Adrenal gland (tissue), 12 donors: ENCODE data around the gene MYADM. TPM values are rescaled to one million over a fixed set of nuclear protein-coding genes. Genes with fewer than 3 reads are reported as not detected.

Experiments
- DNase-seq, 7 donors: peaks; one replicate each; pipeline ENCODE4 v3.0.0-alpha.2; 2019 to 2020
- H3K27ac ChIP-seq, 5 donors: fragments of 200-600 bp; sonication (generic) in 4 of 5; 1 replicate in 3 of 5; 2 replicates in 2 of 5; pipeline versions ENCODE4 v1.5.1 to v1.8.0; 2016 to 2020; ENCODE audit warnings: mild to moderate bottlenecking in 1 of 5
- H3K27me3 ChIP-seq: fragments of 200-600 bp; 2 replicates; pipeline ENCODE4 v1.8.0; 2021
- H3K36me3 ChIP-seq, 2 donors: fragments of 200-600 bp; replicated peaks in 1 of 2; 1 replicate in 1 of 2; 2 replicates in 1 of 2; pipeline versions ENCODE4 v1.5.1 to v1.8.0; 2018 to 2022
- H3K4me1 ChIP-seq, 2 donors: fragments of 200-600 bp; replicated peaks in 1 of 2; 1 replicate in 1 of 2; 2 replicates in 1 of 2; pipeline versions ENCODE4 v1.5.1 to v1.8.0; 2018 to 2021
- H3K4me3 ChIP-seq, 4 donors: fragments of 200-600 bp; sonication (generic) in 3 of 4; one replicate each; pipeline ENCODE4 v1.5.1; 2016 to 2018
- H3K9me3 ChIP-seq, 3 donors: fragments of 200-600 bp; sonication (generic) in 1 of 3; replicated peaks in 1 of 3; 1 replicate in 2 of 3; 2 replicates in 1 of 3; pipeline versions ENCODE4 v1.5.1 to v1.8.0; 2016 to 2021
- POLR2A ChIP-seq, 2 donors: fragments of 450-650 bp; IDR thresholded peaks; one replicate each; pipeline ENCODE4 v1.6.1; 2017; ENCODE audit warnings: antibody characterized with exemption in 2 of 2, mild to moderate bottlenecking in 2 of 2, moderate library complexity in 1 of 2
- WGBS, 4 donors: extraction: QIAGEN DNeasy Blood & Tissue Kit in 2 of 4; methylation state at CpG; one replicate each; pipeline versions ENCODE4 v1.1.5 to v1.1.7; 2013 to 2017; 5-methylcytosine and 5-hydroxymethylcytosine counted together
- intact Hi-C, 2 donors: fragments of 100-400 bp; cut with DNase I; formaldehyde crosslinking; loops; one replicate each; pipeline versions ENCODE4 v1.14.1 to v1.15.0; 2022 to 2023
- polyA plus RNA-seq, 3 donors: library from polyadenylated mRNA; stranded (reverse); fragments of 200-250 nt in 2 of 3; fragments of 350-450 nt in 1 of 3; fragmentation: Illumina TruSeq in 1 of 3; extraction: RNeasy Lipid Tissue Mini Kit (QIAGEN cat#74804) in 1 of 3; gene quantifications; one replicate each; pipeline ENCODE4 v1.2.3, GENCODE V29; 2013 to 2014
- total RNA-seq, 9 donors: library from RNA; depleted of rRNA in 4 of 9; stranded (reverse); fragments of >200 nt in 4 of 9; fragments of 120-200 nt in 1 of 9; fragmentation: NEBNext Ultra II Directional in 1 of 9; extraction: Animal tissue kit (Norgen Biotek cat#: 25700) in 1 of 9; gene quantifications; one replicate each; pipeline versions ENCODE4 v1.1.0 to v1.2.4, GENCODE V29; 2013 to 2023
- TF ChIP-seq, protein P1 (sequence below), 6 experiments: fragments of 450-650 bp in 4 of 6; fragments of 200-600 bp in 2 of 6; sonication (generic) in 1 of 6; IDR thresholded peaks; 1 replicate in 5 of 6; 2 replicates in 1 of 6; pipeline versions ENCODE4 v1.5.1 to v1.8.0; 2016 to 2021; ENCODE audit warnings: antibody characterized with exemption in 6 of 6, mild to moderate bottlenecking in 2 of 6, moderate library complexity in 1 of 6
- donor health status: healthy with polysubstance abuse.
- donor health status: Bipolar disorder and iron deficiency.
- donor health status: DM: yes; HTN: yes; CAD: no.
- donor health status: DM: no; HTN: no; CAD: no.
- donor health status: DM: no; HTN: no; CAD: no.
- donor health status: DM: yes; HTN: yes; CAD: no.

MYADM gene
- total and polyA plus RNA-seq, 12 donors: 6.5 to 74.0 (median 38.1) TPM

GRCh38 chr19:53864308-53864836 lies 3.3 kb upstream of the MYADM start:
- no peak for DNase-seq
- Histone ChIP-seq H3K36me3 (no peaks in the 10 kb centered on the region), H3K27me3 (no peaks in the 10 kb centered on the region), H3K27ac (no peak overlapping the region), H3K4me3 (no peak overlapping the region), H3K9me3 (no peaks in the 10 kb centered on the region), H3K4me1 (peaks cover 3 to 23% of the 10 kb centered on the region in 2 donors)
- WGBS, 4 donors: 73 to 83% (median 79%) methylated on average over 3 to 6 of the region's 6 CpGs
- TF ChIP-seq POLR2A (IDR thresholded peaks at IDR 0.05): no peak
- TF ChIP-seq, protein P1, sequence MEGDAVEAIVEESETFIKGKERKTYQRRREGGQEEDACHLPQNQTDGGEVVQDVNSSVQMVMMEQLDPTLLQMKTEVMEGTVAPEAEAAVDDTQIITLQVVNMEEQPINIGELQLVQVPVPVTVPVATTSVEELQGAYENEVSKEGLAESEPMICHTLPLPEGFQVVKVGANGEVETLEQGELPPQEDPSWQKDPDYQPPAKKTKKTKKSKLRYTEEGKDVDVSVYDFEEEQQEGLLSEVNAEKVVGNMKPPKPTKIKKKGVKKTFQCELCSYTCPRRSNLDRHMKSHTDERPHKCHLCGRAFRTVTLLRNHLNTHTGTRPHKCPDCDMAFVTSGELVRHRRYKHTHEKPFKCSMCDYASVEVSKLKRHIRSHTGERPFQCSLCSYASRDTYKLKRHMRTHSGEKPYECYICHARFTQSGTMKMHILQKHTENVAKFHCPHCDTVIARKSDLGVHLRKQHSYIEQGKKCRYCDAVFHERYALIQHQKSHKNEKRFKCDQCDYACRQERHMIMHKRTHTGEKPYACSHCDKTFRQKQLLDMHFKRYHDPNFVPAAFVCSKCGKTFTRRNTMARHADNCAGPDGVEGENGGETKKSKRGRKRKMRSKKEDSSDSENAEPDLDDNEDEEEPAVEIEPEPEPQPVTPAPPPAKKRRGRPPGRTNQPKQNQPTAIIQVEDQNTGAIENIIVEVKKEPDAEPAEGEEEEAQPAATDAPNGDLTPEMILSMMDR (IDR thresholded peaks at IDR 0.05): no peak
- intact Hi-C loops: no loop called here

GRCh38 chr19:53865523-53865917 lies 2.2 kb upstream of the MYADM start:
- no peaks in the 10 kb centered on the region for H3K9me3 ChIP-seq
- intact Hi-C loops: no loop called here
- no peak for DNase-seq
- H3K4me3 ChIP-seq: no peak overlapping the region
- TF ChIP-seq POLR2A (IDR thresholded peaks at IDR 0.05): no peak
- TF ChIP-seq, protein P1 (IDR thresholded peaks at IDR 0.05): no peak
- H3K27me3 ChIP-seq: no peaks in the 10 kb centered on the region
- no peaks in the 10 kb centered on the region for H3K36me3 ChIP-seq
- H3K4me1 ChIP-seq: peaks cover 8 to 23% of the 10 kb centered on the region in 2 donors
- WGBS, 4 donors: 62 to 82% (median 68%) methylated on average over 8 to 9 of the region's 9 CpGs
- no peak overlapping the region for H3K27ac ChIP-seq

DNA sequence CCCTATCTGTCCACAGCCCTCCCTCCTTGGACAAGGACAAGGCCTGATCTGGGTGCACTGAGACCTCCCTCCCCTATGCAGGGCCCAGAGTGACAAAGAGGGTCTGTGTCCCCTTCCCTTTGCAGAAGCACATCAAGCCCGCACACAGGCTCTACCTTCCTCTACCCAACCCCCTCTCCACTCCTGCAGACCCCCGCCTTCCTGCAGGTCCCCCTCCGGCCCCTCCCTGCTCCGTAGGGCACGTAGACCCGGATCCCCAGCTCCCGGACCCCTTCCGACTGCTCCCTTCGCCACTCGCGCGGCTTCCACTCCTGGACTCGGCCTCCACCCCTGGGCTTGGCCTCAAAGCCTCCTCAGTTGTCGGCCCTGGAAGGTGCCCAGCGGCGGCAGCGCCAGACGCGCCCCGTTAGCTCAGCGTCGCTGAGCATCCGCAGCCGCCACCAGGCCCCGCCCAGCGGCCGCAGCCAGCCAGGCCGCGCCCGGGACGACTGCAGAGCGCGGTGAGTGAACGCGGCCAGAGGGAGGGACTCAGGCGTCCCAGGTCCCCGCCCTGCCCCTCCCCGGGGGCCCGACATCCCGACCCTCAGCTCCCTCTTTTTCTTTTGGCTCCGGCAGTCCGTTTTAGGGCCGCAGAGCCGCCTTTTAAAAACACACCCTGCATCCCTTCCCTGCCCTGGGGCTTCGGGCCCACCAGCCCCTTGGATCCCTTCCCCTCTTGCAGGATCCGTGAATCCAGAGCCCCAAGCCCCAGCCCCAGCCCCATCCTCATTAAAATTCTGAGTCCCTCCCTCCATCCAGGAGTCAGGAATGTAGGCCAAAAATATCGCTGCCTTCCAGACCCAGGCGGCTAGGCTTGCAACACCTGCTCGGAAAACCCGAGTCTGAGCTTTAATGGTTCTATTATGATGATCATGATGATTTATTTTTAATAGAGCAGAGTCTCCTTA lies 1.5 kb upstream of the MYADM start:
- intact Hi-C loops: no loop called here
- Histone ChIP-seq H3K9me3 (no peaks in the 10 kb centered on the region), H3K4me1 (peaks cover 8 to 23% of the 10 kb centered on the region in 2 donors), H3K4me3 (peak overlapping the region in 1 of 4 donors; percentile 35), H3K27me3 (no peaks in the 10 kb centered on the region), H3K36me3 (no peaks in the 10 kb centered on the region), H3K27ac (peak overlapping the region in 2 of 5 donors; percentile 1 to 81)
- WGBS, 4 donors: 9 to 21% (median 13%) methylated on average over 15 to 50 of the region's 50 CpGs
- TF ChIP-seq, protein P1 (IDR thresholded peaks at IDR 0.05): no peak
- TF ChIP-seq POLR2A (IDR thresholded peaks at IDR 0.05): no peak
- DNase-seq: peak in 5 of 7 donors; percentile 37 to 49 (median 45)

GRCh38 chr19:53866865-53867224 lies 838 bp upstream of the MYADM start:
- no peaks in the 10 kb centered on the region for H3K9me3 ChIP-seq
- H3K27me3 ChIP-seq: no peaks in the 10 kb centered on the region
- peaks cover 8 to 23% of the 10 kb centered on the region in 2 donors for H3K4me1 ChIP-seq
- intact Hi-C loops: no loop called here
- TF ChIP-seq POLR2A (IDR thresholded peaks at IDR 0.05): no peak
- 38 to 49% (median 44%) methylated on average over 13 to 14 of the region's 14 CpGs for WGBS, 4 donors
- peak overlapping the region in 1 of 4 donors; percentile 75 for H3K4me3 ChIP-seq
- H3K36me3 ChIP-seq: no peaks in the 10 kb centered on the region
- H3K27ac ChIP-seq: peak overlapping the region in 2 of 5 donors; percentile 76 to 81
- DNase-seq: no peak
